Esophagus squamous epithelium (tissue), 4 donors: Measurements from ENCODE around the gene TNK1.

ENCODE experiments used
- POLR2A ChIP-seq, 4 donors: fragments of 450-650 bp; IDR thresholded peaks; one replicate each; pipeline ENCODE4 v1.6.1; 2017; ENCODE audit warnings: antibody characterized with exemption in 4 of 4, mild to moderate bottlenecking in 4 of 4, moderate library complexity in 3 of 4
- TF ChIP-seq, protein P1 (sequence below), 6 experiments: fragments of 450-650 bp in 4 of 6; fragments of 200-600 bp in 2 of 6; sonication (generic) in 2 of 6; IDR thresholded peaks; one replicate each; pipeline ENCODE4 v1.5.1; 2016 to 2019; ENCODE audit warnings: antibody characterized with exemption in 6 of 6, mild to moderate bottlenecking in 4 of 6, moderate library complexity in 4 of 6

DNA sequence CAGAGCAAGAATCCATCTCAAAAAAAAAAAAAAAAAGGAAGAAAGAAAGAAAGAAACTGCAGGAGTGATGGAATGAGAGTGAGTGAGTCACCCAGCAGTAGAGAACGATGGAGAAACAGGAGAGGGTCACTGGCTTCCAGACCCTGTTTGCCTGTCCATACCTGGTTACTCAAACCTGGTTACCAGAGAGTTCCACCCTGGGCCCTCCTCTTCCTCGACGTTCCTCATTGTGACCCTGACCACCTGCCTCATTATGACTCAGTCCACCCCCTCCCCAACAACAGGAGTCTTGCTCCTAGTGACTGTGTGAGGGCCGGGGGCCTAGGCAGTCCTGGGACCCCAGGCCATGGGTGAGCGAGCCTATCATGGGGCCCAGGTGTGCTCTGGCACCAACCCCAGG is 47.7 kb downstream of the TNK1 start, which contains the start of gene SPEM3:
- TF ChIP-seq, protein P1, sequence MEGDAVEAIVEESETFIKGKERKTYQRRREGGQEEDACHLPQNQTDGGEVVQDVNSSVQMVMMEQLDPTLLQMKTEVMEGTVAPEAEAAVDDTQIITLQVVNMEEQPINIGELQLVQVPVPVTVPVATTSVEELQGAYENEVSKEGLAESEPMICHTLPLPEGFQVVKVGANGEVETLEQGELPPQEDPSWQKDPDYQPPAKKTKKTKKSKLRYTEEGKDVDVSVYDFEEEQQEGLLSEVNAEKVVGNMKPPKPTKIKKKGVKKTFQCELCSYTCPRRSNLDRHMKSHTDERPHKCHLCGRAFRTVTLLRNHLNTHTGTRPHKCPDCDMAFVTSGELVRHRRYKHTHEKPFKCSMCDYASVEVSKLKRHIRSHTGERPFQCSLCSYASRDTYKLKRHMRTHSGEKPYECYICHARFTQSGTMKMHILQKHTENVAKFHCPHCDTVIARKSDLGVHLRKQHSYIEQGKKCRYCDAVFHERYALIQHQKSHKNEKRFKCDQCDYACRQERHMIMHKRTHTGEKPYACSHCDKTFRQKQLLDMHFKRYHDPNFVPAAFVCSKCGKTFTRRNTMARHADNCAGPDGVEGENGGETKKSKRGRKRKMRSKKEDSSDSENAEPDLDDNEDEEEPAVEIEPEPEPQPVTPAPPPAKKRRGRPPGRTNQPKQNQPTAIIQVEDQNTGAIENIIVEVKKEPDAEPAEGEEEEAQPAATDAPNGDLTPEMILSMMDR (IDR thresholded peaks at IDR 0.05): no peak
- TF ChIP-seq POLR2A (IDR thresholded peaks at IDR 0.05): no peak
